Ishikawa (cell line): ENCODE results near the gene SUCLG1.

ENCODE experiments used
- CEBPB ChIP-seq: IDR thresholded peaks from 2 replicates; pipeline ENCODE4 v1.6.1; 2012
- CREB1 ChIP-seq: IDR thresholded peaks from 2 replicates; pipeline ENCODE4 v1.6.1; 2012; ENCODE audit warnings: low read depth
- EGR1 ChIP-seq: IDR thresholded peaks from 2 replicates; pipeline ENCODE4 v1.6.1; 2012
- EP300 ChIP-seq: IDR thresholded peaks from 2 replicates; pipeline ENCODE4 v1.6.1; 2012; ENCODE audit warnings: borderline replicate concordance
- FOXM1 ChIP-seq: IDR thresholded peaks from 2 replicates; pipeline ENCODE4 v1.6.1; 2012; ENCODE audit warnings: low read depth, borderline replicate concordance
- MAX ChIP-seq: IDR thresholded peaks from 2 replicates; pipeline ENCODE4 v1.6.1; 2012
- NFIC ChIP-seq: IDR thresholded peaks from 2 replicates; pipeline ENCODE4 v1.6.1; 2012
- REST ChIP-seq: IDR thresholded peaks from 2 replicates; pipeline ENCODE4 v1.6.1; 2012; ENCODE audit warnings: low read depth, mild to moderate bottlenecking
- TAF1 ChIP-seq: IDR thresholded peaks from 2 replicates; pipeline ENCODE4 v1.6.1; 2012; ENCODE audit warnings: low read depth, mild to moderate bottlenecking
- TCF12 ChIP-seq: IDR thresholded peaks from 2 replicates; pipeline ENCODE4 v1.6.1; 2012; ENCODE audit warnings: low read depth
- TEAD4 ChIP-seq: IDR thresholded peaks from 2 replicates; pipeline ENCODE4 v1.6.1; 2012
- YY1 ChIP-seq: IDR thresholded peaks from 2 replicates; pipeline ENCODE4 v1.6.1; 2012; ENCODE audit warnings: low read depth
- ZBTB7A ChIP-seq: IDR thresholded peaks from 2 replicates; pipeline ENCODE4 v1.6.1; 2012; ENCODE audit warnings: low read depth

GRCh38 chr2:84421791-84422190, 37.3 kb downstream of the SUCLG1 start:
- TF ChIP-seq FOXM1 (no peak), REST (no peak), MAX (no peak), TEAD4 (no peak), EGR1 (no peak), ZBTB7A (no peak), TAF1 (no peak), EP300 (no peak), YY1 (no peak), CEBPB (no peak), CREB1 (no peak), TCF12 (no peak), NFIC (no peak)
